Measurements from ENCODE around the gene AGMO.

The AGMO gene

DNA sequence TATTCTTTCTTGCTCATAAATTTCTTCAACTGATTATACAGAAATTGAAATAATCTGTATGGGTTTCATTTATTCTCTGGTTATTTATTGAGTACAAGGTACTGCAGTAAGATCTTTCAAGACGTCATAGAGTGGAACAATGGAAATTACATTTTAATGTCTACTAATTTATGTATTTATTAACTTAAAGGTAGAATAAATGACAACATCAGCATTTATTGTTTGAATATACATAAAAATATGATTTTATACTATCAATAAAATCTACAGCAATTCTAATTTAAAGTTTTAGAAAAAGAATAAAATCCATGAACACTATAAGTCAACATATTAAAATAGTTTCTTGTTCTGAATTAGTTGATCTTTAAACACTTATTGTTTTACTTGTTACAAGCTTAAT, 158.5 kb downstream of the AGMO start:
- in situ Hi-C loops (cut with HindIII; ENCODE audit: low sequenced_read_pairs) = no loop called here
- no peak for DNase-seq (ENCODE audit: low read depth, low spot score)
- H3K4me3 ChIP-seq (ENCODE audit: low read depth, low read length) = no peak overlapping the region
- TF ChIP-seq, protein P1, sequence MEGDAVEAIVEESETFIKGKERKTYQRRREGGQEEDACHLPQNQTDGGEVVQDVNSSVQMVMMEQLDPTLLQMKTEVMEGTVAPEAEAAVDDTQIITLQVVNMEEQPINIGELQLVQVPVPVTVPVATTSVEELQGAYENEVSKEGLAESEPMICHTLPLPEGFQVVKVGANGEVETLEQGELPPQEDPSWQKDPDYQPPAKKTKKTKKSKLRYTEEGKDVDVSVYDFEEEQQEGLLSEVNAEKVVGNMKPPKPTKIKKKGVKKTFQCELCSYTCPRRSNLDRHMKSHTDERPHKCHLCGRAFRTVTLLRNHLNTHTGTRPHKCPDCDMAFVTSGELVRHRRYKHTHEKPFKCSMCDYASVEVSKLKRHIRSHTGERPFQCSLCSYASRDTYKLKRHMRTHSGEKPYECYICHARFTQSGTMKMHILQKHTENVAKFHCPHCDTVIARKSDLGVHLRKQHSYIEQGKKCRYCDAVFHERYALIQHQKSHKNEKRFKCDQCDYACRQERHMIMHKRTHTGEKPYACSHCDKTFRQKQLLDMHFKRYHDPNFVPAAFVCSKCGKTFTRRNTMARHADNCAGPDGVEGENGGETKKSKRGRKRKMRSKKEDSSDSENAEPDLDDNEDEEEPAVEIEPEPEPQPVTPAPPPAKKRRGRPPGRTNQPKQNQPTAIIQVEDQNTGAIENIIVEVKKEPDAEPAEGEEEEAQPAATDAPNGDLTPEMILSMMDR (IDR thresholded peaks at IDR 0.05; ENCODE audit: low read depth, low read length) = no peak

DNA sequence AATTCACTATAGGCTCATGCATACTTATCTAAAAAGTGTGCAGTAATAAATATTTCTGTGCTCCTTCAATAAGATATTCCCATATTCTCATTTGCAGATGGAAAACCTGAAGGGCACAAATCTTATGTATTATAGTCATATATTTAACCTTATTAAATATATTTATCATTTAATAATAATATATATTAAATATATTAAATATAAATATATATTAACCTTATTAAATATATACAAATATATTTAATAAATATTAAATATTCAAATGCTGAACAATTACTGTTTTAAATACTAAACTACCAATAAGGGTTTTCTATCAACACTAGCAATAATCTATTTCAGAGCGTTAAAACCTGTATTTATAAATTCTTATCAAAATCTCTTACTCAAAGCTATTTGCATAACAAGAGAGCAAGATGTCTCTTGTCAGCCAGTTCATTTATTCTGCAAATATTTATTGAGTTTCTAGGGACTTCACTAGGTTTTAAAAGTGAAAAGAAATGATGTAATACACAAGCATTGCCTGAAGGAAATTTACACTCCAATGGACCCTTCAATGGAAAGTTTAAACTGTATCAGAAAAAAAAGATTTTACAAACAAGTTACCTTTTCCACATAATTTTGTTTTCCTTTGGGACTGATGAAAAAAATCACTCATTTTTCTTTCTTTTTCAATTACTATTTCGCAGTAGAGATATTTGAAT, 159.2 kb downstream of the AGMO start:
- TF ChIP-seq, protein P1 (IDR thresholded peaks at IDR 0.05; ENCODE audit: low read depth, low read length) = no peak
- in situ Hi-C loops (cut with HindIII; ENCODE audit: low sequenced_read_pairs) = no loop called here
- H3K4me3 ChIP-seq (ENCODE audit: low read depth, low read length) = no peak overlapping the region
- DNase-seq (ENCODE audit: low read depth, low spot score) = no peak

DNA sequence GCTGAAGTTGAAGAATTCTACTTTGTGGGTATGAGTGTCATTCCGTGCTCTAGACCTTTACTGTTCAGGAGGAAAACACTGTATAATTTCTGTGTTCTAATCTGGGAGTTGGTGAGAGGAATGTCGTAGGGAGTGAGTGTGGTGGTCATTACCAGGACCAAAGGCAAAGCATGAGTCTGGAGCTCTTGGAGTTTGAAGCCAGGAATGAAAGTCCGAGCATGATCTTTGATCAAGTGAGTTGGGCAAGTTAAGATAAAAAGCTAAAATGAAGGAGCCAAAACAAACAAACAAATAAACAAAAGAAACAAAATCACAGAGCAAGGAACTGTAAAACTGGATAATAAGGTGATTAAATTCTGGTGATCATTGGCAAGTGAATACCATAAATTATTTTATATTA, 161.4 kb downstream of the AGMO start:
- no peak for DNase-seq (ENCODE audit: low read depth, low spot score)
- in situ Hi-C loops (cut with HindIII; ENCODE audit: low sequenced_read_pairs) = no loop called here
- H3K4me3 ChIP-seq (ENCODE audit: low read depth, low read length) = no peak overlapping the region
- TF ChIP-seq, protein P1 (IDR thresholded peaks at IDR 0.05; ENCODE audit: low read depth, low read length) = no peak

DNA sequence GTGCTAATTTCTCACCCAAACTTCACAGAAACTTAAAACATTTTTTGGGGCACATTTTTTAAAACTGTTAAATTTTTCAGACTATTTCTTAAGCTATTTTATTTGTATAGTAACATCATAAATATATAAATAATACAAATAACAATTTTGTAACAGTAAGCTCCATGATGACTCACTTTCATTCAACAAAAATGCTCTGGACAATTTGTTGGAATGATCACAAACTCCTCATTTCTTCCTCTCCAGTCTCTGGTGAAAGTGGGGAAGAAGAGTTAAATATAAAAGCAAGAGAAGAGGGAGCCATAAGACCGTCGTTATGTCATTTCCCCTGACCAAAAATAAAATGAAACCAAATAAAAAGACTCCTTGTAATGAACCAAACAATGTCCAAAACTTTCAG, 162.4 kb downstream of the AGMO start:
- H3K4me3 ChIP-seq (ENCODE audit: low read depth, low read length) = no peak overlapping the region
- TF ChIP-seq, protein P1 (IDR thresholded peaks at IDR 0.05; ENCODE audit: low read depth, low read length) = no peak
- in situ Hi-C loops (cut with HindIII; ENCODE audit: low sequenced_read_pairs) = no loop called here
- no peak for DNase-seq (ENCODE audit: low read depth, low spot score)

DNA sequence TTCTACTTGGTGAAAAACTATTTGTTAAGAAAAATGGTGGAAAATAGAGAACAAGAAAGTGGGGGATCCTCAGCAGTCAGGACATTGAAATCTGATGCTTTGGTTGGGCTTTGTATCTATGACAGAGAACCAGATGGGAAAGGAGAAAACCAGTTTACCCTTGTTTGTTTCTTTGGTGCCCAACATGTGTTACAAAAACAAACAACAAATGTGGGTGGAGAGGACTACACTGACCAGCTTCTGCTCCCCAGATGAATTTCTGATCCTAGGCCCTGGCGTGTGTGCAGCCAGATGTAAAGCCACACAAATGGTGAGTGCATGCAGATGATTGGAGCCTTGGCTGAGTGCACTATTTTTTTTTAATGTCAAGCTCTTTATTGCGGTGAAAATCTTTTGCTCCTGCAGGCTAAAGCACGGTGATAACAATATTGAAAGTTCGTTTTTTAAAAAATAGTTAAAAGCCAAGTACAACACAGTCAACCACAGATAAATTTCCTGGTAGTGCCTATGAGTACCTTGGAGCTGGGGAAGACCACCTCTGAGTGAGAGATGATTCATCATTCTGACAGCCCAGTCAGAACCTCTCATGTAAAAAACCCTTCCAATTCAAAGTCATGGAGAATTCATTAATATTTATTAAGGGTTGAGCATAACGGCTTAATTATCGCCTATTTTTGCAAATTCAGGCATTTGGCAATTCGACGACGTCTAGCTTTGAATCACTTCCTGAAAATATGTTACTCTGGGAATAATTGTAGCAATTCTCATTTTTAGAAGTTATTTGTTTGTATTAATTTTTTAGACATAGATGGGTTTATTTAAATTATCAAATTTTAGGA, 163.7 kb downstream of the AGMO start:
- in situ Hi-C loops (cut with HindIII; ENCODE audit: low sequenced_read_pairs) = no loop called here
- peak; percentile 25 for DNase-seq (ENCODE audit: low read depth, low spot score)
- TF ChIP-seq, protein P1 (IDR thresholded peaks at IDR 0.05; ENCODE audit: low read depth, low read length) = no peak

DNA sequence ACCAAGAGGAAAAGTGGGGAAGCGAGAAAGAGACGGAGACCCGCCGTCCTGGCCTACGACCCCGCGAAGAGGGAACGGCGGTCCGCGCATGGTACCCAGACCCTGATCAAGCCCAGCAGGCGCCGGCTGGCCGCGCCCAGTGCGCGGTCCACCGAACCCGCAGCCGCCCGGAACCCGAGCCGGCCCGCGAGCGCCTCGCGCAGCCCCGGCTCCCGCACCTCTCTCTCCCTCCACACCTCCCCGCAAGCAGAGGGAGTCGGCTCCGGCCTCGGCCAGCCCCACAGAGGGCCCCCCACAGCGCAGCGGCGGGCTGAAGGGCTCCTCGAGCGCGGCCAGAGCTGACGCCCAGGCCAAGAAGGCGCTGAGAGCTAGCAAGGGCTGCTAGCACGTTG, 164.7 kb downstream of the AGMO start:
- TF ChIP-seq, protein P1 (IDR thresholded peaks at IDR 0.05; ENCODE audit: low read depth, low read length) = no peak
- in situ Hi-C loops (cut with HindIII; ENCODE audit: low sequenced_read_pairs) = no loop called here
- no peak for DNase-seq (ENCODE audit: low read depth, low spot score)
- H3K4me3 ChIP-seq (ENCODE audit: low read depth, low read length) = no peak overlapping the region

More for the DNA sequence above, 163.7 kb downstream of the AGMO start:
- H3K4me3 ChIP-seq (ENCODE audit: low read depth, low read length) = no peak overlapping the region
